Dermis blood vessel endothelial cell (primary cell): Measurements from ENCODE around the gene CDH22. TPM values are rescaled to one million over a fixed set of nuclear protein-coding genes. Genes with fewer than 3 reads are reported as not detected.

Experiments used
- DNase-seq: peaks from one replicate; pipeline ENCODE4 v3.0.0; 2010
- total RNA-seq: library from RNA; depleted of rRNA; stranded (reverse); fragments of >200 nt; gene quantifications from 2 replicates; pipeline ENCODE4 v1.2.3, GENCODE V29; 2014

The CDH22 gene
- total RNA-seq, 1 donor from 2014 or later = not detected

GRCh38 chr20:46342451-46343347, 34.4 kb upstream of the CDH22 start:
- DNase-seq = no peak

- no peak for DNase-seq
Measured at GRCh38 chr20:46342010-46342378, 33.7 kb upstream of the CDH22 start.

GRCh38 chr20:46341074-46342009, 33.0 kb upstream of the CDH22 start:
- DNase-seq = no peak

- no peak for DNase-seq
Measured at GRCh38 chr20:46339037-46339436, 30.7 kb upstream of the CDH22 start.

GRCh38 chr20:46336735-46337134, 28.4 kb upstream of the CDH22 start:
- DNase-seq = no peak

GRCh38 chr20:46334303-46334904, 26.1 kb upstream of the CDH22 start:
- no peak for DNase-seq

DNA sequence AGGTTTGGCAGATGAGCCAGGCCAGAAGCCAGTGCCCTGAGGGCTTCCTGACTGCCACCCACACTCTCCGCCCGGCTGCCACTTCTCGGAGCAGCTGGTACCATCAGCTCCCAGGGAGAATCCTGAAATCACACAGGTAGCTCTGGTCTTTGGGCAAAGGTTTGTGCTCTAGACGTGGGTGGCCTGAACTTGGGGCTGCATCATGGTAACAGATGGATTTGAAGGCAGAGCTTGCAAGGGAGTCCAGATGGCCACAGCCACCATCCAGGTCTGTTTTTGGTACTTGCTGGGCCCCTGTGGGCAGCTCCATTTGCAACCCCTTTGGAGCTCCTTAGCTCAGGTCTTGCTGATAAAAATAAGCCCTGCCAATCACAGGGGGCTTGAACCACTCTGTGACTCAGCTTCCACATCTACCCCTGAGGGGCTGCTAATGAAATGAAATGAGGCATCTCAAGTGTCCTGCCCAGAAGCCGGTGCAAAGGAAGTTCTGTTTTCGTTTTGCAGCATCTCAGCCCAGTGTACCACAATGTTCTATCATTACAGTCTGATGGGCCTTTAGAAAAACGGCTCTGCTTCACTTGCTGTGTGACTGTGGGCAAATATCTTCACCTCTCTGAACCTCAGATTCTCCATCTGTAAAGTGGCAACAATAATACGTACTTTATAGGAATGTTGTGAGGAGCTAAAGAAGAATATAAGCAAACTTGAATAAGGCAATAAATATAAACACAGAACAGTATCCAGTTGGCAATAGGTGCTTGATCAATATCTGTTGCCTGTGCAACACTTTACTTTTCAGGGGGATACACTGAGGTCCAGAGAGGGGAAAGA, 25.1 kb upstream of the CDH22 start:
- no peak for DNase-seq

GRCh38 chr20:46332373-46333160, 24.3 kb upstream of the CDH22 start:
- no peak for DNase-seq

DNA sequence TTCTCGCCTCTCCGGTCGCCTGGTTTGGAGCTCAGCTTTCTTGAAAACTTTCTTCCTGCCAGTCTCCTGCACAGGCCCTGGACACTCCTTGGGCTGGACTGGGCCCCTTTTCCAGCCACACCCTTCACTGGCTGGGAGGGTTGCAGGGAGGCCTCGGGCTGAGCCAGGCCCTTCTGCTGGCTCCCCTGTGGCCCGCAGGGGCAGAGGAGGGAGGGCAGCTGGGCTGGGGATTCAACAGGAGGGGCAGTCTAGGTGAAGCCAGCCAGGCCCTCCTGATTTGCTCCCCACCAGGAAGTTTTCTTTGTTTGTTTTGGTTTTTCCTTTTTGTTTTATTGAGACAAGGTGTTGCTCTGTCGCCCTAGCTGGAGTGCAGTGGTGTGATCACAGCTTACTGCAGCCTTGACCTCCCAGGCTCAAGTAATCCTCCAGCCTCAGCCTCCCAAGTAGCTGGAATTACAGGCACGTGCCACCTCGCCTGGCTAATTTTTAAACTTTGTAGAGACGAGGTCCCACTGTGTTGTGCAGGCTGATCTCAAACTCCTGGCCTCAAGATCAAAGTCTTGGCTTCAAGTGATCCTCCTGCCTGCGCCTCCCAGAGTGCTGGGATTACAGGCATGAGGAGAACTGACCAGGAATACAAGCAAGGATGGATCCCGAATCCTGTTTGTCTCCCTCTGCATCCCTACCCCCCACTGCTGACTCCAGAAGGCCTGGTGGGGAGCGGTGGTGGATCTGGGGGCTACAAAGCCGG, 23.5 kb upstream of the CDH22 start:
- no peak for DNase-seq

DNA sequence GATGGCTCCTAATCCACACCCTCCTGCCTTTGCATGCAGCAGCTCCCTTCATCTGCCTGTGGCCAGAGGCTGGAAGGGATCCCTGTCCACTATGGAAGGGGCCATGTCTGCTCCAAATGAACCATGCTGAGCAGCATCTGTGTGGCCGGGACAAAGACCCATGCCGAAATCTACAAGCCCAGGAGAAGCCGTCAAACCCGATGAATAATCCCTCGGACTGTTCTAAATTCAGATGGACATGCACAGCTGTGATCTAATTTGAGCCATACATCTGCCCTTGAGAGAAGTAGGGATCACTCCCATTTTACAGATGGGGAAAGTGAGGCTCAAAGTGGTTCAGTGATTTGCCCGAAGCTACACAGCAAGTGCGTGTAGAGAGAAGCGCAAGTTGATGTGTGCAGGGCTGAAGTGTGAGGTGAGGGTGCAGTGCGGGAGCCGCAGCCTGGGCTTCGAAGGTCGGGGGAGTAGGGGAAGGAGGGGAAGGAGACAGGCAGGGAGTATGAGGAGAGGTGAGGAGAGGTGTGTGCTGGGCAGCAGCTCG, 22.6 kb upstream of the CDH22 start:
- no peak for DNase-seq

GRCh38 chr20:46330072-46330763, 21.9 kb upstream of the CDH22 start:
- no peak for DNase-seq

DNA sequence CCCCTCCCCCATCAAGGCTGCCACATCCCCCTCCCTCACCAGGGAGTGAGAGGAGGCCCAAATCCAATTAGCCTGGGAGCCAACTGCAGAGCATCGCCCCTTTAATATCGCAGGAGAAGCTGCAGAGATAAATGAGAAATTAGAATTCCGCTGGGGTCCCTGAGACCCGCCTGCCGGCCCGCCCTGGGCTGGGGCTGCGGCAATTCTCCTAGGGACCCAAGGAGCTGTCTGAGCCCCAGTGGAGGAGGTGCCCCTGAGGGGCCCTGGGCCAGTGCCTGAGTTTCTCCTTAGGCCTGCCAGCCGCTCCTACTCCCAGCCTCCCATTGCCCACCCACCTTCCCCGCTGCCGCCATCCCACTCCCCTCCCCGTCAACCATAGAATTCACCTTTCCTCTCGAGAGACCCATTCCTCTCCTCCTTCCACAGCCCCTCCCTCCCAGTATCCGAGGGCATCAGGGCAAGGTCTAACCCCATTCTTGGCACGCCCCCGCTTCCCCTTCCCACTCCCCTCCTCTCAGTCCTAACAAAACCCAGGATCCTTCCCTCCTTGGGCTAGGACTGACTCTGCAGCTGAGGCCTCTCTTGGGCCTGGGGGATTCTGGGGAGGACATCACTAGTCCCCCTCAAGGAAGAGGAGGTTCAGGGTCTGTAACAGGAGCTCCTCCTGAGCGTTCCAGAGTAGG, 20.0 kb upstream of the CDH22 start:
- no peak for DNase-seq

DNA sequence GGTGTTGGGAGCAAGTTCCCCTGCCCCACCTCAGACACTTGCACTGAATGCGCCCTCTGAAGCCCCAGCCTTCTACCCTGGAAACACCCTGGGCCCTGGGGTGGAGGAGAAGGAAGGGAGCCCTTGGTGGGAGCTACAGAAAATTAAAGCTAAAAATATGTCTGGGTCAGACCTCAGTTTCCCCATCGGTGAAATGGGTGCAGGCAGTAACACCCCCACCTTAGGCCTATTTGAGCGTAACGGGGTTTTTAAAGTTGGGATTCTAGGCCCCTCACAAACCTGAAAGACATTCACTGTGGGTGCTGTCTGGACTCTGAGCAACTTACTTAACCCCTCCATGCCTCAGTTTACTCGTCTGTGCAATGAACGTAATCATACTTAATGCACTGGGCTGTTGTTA, 19.3 kb upstream of the CDH22 start:
- DNase-seq = no peak

GRCh38 chr20:46325789-46326188, 17.5 kb upstream of the CDH22 start:
- DNase-seq = no peak

DNA sequence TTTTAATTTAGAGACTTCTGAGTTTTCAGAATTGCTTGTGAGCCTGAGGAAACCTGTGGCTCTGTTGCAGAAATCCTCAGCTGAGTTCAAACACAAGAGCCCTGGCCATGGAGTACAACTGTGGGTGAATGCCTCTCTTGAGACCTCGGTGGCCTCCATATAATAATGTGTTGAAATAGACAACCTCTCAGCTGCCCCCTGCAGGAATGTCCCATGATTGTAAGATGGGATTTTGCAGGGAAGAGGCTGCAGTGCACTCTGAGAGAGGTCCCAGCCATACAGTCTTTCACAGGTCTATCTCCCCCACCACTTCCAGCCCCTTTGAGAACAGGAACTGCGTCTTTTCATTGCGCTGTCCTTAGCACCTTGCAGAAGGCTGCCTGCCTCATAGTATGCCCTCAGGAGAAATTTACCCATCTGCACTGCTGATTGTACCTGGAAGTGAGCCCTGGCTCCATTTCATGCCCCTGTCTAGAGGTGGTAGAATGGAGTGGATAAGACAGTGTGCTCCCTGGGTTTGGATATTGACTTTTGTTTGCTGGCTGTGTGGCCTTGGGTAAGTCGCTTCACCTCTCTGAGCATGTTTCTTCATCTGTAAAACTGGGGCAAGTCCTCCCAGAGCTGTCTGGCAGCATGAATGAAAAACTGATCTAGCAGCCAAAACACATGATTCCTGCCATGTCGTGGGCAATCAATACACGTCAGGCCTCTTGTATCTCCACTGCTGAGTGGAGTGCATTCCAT, 16.8 kb upstream of the CDH22 start:
- peak; percentile 63 for DNase-seq

GRCh38 chr20:46324379-46324778, 16.1 kb upstream of the CDH22 start:
- no peak for DNase-seq

GRCh38 chr20:46323557-46323956, 15.3 kb upstream of the CDH22 start:
- no peak for DNase-seq

DNA sequence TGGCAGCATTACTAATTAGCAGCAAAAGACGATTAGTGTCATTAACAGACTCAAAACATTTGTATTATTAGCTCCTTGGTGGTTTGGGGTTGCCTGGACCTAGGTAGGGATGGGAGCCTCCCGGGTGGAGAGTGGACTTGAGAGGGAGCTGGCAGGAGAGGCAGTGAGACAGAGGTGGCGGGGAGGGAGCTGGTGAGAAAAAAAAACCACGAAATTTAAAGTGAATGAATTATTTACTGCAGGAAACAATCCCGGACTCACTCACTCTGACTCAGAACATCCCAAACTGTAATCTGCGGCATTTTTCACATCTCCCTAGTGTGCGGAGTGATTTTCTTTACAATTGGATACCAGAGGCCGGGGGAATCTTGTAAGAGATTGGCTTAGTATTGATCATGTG, 14.3 kb upstream of the CDH22 start:
- no peak for DNase-seq
